GM18870 (cell line): ENCODE measurements around the gene SPTA1.

Source experiments
- ATAC-seq: cut with Tn5 transposase; IDR thresholded peaks from one replicate; pipeline ENCODE4 v1.9.1; 2021; ENCODE audit warnings: moderate library complexity; ENCODE audit not compliant: unreplicated experiment

The SPTA1 gene

GRCh38 chr1:158579733-158580132 is 106.8 kb downstream of the SPTA1 start, which contains the start of gene OR10X1:
Gene OR10X1 (minus strand): TSS chr1:158579899. CDS start chr1:158579899, 0 bp downstream.
- no peak for ATAC-seq

- no peak for ATAC-seq
Observed at GRCh38 chr1:158577561-158577960, 109.0 kb downstream of the SPTA1 start.

GRCh38 chr1:158572226-158572625 is 114.3 kb downstream of the SPTA1 start:
- ATAC-seq, result no peak

GRCh38 chr1:158570480-158570879 is 116.0 kb downstream of the SPTA1 start, which contains the start of gene OR6P1:
Gene OR6P1 (minus strand): TSS chr1:158570580. CDS start chr1:158563604, 6,976 bp downstream.
- no peak for ATAC-seq

- ATAC-seq, result no peak
Observed at GRCh38 chr1:158564608-158565007, 121.9 kb downstream of the SPTA1 start.

GRCh38 chr1:158563853-158564252 is 122.7 kb downstream of the SPTA1 start:
- no peak for ATAC-seq
